HG02678 (cell line): ENCODE results near the gene INTS11.

Experiments used
- ATAC-seq: cut with Tn5 transposase; IDR thresholded peaks from one replicate; pipeline ENCODE4 v1.9.1; 2021; ENCODE audit warnings: mild to moderate bottlenecking, moderate library complexity; ENCODE audit not compliant: unreplicated experiment

Gene INTS11

GRCh38 chr1:1287288-1288110, 37.0 kb downstream of the INTS11 start:
- ATAC-seq: no peak

- no peak for ATAC-seq
These were observed 37.9 kb downstream of the INTS11 start for GRCh38 chr1:1286313-1287261.

- no peak for ATAC-seq
These were observed 38.7 kb downstream of the INTS11 start for GRCh38 chr1:1285611-1286311.

GRCh38 chr1:1285102-1285571, 39.3 kb downstream of the INTS11 start:
- no peak for ATAC-seq

GRCh38 chr1:1284221-1285101, 40.0 kb downstream of the INTS11 start:
- no peak for ATAC-seq

- no peak for ATAC-seq
These were observed 40.6 kb downstream of the INTS11 start for GRCh38 chr1:1283821-1284220.

- no peak for ATAC-seq
These were observed 41.5 kb downstream of the INTS11 start for GRCh38 chr1:1282998-1283397.

GRCh38 chr1:1281533-1282321, 42.7 kb downstream of the INTS11 start:
- no peak for ATAC-seq

GRCh38 chr1:1280782-1281481, 43.5 kb downstream of the INTS11 start:
- no peak for ATAC-seq

GRCh38 chr1:1279028-1279427, 45.4 kb downstream of the INTS11 start:
- ATAC-seq: no peak

- no peak for ATAC-seq
These were observed 45.8 kb downstream of the INTS11 start for GRCh38 chr1:1278620-1279019.

- ATAC-seq: no peak
These were observed 48.6 kb downstream of the INTS11 start for GRCh38 chr1:1275836-1276235.

- ATAC-seq: no peak
These were observed 49.5 kb downstream of the INTS11 start for GRCh38 chr1:1274931-1275431.

- ATAC-seq: no peak
These were observed 50.0 kb downstream of the INTS11 start for GRCh38 chr1:1274299-1274930.

GRCh38 chr1:1273512-1274298, 50.8 kb downstream of the INTS11 start, which contains the start of gene UBE2J2:
Gene UBE2J2, minus strand, starts transcription at chr1:1273854. Its CDS starts 5,862 bp downstream, at chr1:1267992.
- peak; percentile 92 for ATAC-seq

GRCh38 chr1:1273209-1273511, 51.3 kb downstream of the INTS11 start:
- ATAC-seq: peak; percentile 16
